HG03469 (cell line): ENCODE measurements around the gene AGBL4.
"Not testable (repeated sequence)": the region's sequence is repeated elsewhere in the genome, so short reads cannot be mapped to it uniquely, and the experiment has no call there.

Source experiments
- ATAC-seq: cut with Tn5 transposase; IDR thresholded peaks from one replicate; pipeline ENCODE4 v1.9.1; 2021; ENCODE audit warnings: mild to moderate bottlenecking, moderate library complexity, moderate number of reproducible peaks; ENCODE audit not compliant: unreplicated experiment

The AGBL4 gene

GRCh38 chr1:50023292-50024159 lies at the start of gene AGBL4:
AGBL4 (minus strand) TSS chr1:50023954.
- no peak for ATAC-seq

- ATAC-seq: no peak
These were observed 43.1 kb upstream of the AGBL4 start for GRCh38 chr1:50066806-50067205.

GRCh38 chr1:50060279-50060678 lies 36.5 kb upstream of the AGBL4 start:
- ATAC-seq: no peak

GRCh38 chr1:50048791-50049190 lies 25.0 kb upstream of the AGBL4 start:
- ATAC-seq: no peak

- ATAC-seq: no peak
These were observed 24.4 kb upstream of the AGBL4 start for GRCh38 chr1:50047916-50048694.

GRCh38 chr1:50038237-50038809 lies 14.6 kb upstream of the AGBL4 start:
- no peak for ATAC-seq

- ATAC-seq: no peak
These were observed 4.0 kb upstream of the AGBL4 start for GRCh38 chr1:50027794-50028193.

- no peak for ATAC-seq
These were observed 28.0 kb downstream of the AGBL4 start for GRCh38 chr1:49995734-49996133.

GRCh38 chr1:49971088-49971487 lies 52.7 kb downstream of the AGBL4 start:
- ATAC-seq: no peak

- no peak for ATAC-seq
These were observed 72.4 kb downstream of the AGBL4 start for GRCh38 chr1:49951385-49951784.

GRCh38 chr1:49915301-49915700 lies 108.5 kb downstream of the AGBL4 start:
- ATAC-seq: not testable (repeated sequence)

GRCh38 chr1:49906365-49906764 lies 117.4 kb downstream of the AGBL4 start:
- no peak for ATAC-seq

- ATAC-seq: no peak
These were observed 159.2 kb downstream of the AGBL4 start for GRCh38 chr1:49864581-49864980.

- ATAC-seq: no peak
These were observed 169.0 kb downstream of the AGBL4 start for GRCh38 chr1:49854741-49855140.

- no peak for ATAC-seq
These were observed 181.2 kb downstream of the AGBL4 start for GRCh38 chr1:49842596-49842995.

GRCh38 chr1:49841767-49842166 lies 182.0 kb downstream of the AGBL4 start:
- no peak for ATAC-seq

- ATAC-seq: no peak
These were observed 199.5 kb downstream of the AGBL4 start for GRCh38 chr1:49824261-49824660.

- no peak for ATAC-seq
These were observed 206.1 kb downstream of the AGBL4 start for GRCh38 chr1:49817681-49818080.

- ATAC-seq: not testable (repeated sequence)
These were observed 236.7 kb downstream of the AGBL4 start for GRCh38 chr1:49787013-49787412.

GRCh38 chr1:49765034-49765433 lies 258.7 kb downstream of the AGBL4 start:
- no peak for ATAC-seq

GRCh38 chr1:49738118-49738517 lies 285.6 kb downstream of the AGBL4 start:
- ATAC-seq: not testable (repeated sequence)

- ATAC-seq: no peak
These were observed 295.4 kb downstream of the AGBL4 start for GRCh38 chr1:49728377-49728776.
